ENCODE data around the gene HBG2. TPM values are rescaled to one million over a fixed set of nuclear protein-coding genes. Genes with fewer than 3 reads are reported as not detected.
A peak's percentile ranks its signal among the peaks of the same experiment; 100 is the strongest.

The HBG2 gene
- total and polyA plus RNA-seq, 2 of the 8 experiments (the other 6 are each of a cell fraction or from before 2014, with no cell fraction given), result 0.23 TPM; not detected in 1

DNA sequence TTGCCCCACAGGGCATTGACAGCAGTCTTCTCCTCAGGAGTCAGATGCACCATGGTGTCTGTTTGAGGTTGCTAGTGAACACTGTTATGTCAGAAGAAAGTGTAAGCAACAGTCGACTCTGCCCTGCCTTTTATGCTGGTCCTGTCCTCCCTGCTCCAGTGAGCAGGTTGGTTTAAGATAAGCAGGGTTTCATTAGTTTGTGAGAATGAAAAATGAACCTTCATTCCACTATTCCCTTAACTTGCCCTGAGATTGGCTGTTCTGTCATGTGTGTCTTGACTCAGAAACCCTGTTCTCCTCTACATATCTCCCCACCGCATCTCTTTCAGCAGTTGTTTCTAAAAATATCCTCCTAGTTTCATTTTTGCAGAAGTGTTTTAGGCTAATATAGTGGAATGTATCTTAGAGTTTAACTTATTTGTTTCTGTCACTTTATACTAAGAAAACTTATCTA is 20.2 kb downstream of the HBG2 start, which contains the start of gene HBD:
HBD (minus strand) TSS at position 103 of the 454 bp plus-strand sequence; CDS start at position 53, 50 bp downstream.
- 74% methylated on average over 2 of the region's 2 CpGs; no CpG with 5 or more reads in 1 of the 2 experiments for WGBS, 2 experiments (ENCODE audit: extremely low coverage in 1 of 2, insufficient coverage in 1 of 2, insufficient read length in 1 of 2, insufficient replicate concordance in 2 of 2, low coverage in 1 of 2, low lambda C conversion rate in 2 of 2, missing lambda C conversion rate in 1 of 2)
- ChIA-PET CTCF (ENCODE audit: partially characterized antibody) (interaction anchor here (0.6 kb wide), 1 partner anchor 624 kb away, joined by 3 read pairs; no protein-coding TSS in a partner anchor), POLR2A (ENCODE audit: partially characterized antibody) (no interaction called here)
- H3K4ac ChIP-seq (replicated peaks; ENCODE audit: insufficient read length, low read depth, low read length), result no peak within 1 kb of the TSS
- H2BK12ac ChIP-seq (ENCODE audit: low read depth, low read length), result no peak within 1 kb of the TSS
- no peaks in the 10 kb centered on the region for H3K79me2 ChIP-seq (ENCODE audit: control insufficient read depth in 1 of 2, insufficient read depth in 2 of 2, low read length in 2 of 2)
- no peak within 1 kb of the TSS for H4K8ac ChIP-seq (ENCODE audit: extremely low read depth, insufficient read depth, low read length)
- H2BK20ac ChIP-seq (ENCODE audit: low read length), result no peak within 1 kb of the TSS
- no peaks in the 10 kb centered on the region for H3K9me3 ChIP-seq (ENCODE audit: insufficient read depth in 2 of 2, low read depth in 1 of 2, low read length in 1 of 2)
- H3K18ac ChIP-seq (ENCODE audit: extremely low read depth, low read length), result no peak within 1 kb of the TSS
- no peak within 1 kb of the TSS for H4K91ac ChIP-seq (replicated peaks; ENCODE audit: insufficient read length, low read length)
- no peak for FAIRE-seq
- no peak within 1 kb of the TSS for H4K5ac ChIP-seq (ENCODE audit: insufficient read length, low read depth, low read length)
- no peak within 1 kb of the TSS for H2BK5ac ChIP-seq (ENCODE audit: low read depth, low read length)
- TF ChIP-seq POU5F1 (IDR thresholded peaks at IDR 0.05; ENCODE audit: low read depth, low read length) (no peak), KDM4A (IDR thresholded peaks at IDR 0.05; ENCODE audit: low read depth, low read length, severe bottlenecking) (no peak), RFX5 (IDR thresholded peaks at IDR 0.05; ENCODE audit: borderline replicate concordance, low read depth, low read length) (no peak), POLR2AphosphoS5 (IDR thresholded peaks at IDR 0.05; ENCODE audit: low read depth, low read length) (no peak)
- TF ChIP-seq, protein P1, sequence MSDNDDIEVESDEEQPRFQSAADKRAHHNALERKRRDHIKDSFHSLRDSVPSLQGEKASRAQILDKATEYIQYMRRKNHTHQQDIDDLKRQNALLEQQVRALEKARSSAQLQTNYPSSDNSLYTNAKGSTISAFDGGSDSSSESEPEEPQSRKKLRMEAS (IDR thresholded peaks at IDR 0.05), result no peak
- H3K36me3 ChIP-seq (ENCODE audit: control insufficient read depth in 2 of 4, insufficient read depth in 4 of 4, low read length in 3 of 4), result no peaks in the 10 kb centered on the region
- H3K27me3 ChIP-seq (replicated peaks in 1 of 4; ENCODE audit: control insufficient read depth in 3 of 4, extremely low read depth in 1 of 4, insufficient read depth in 3 of 4, low read length in 3 of 4), result no peaks in the 10 kb centered on the region
- H2BK120ac ChIP-seq (replicated peaks; ENCODE audit: low read depth, low read length), result no peak within 1 kb of the TSS
- peak within 1 kb of the TSS; percentile 44; the same call in 1 of the 2 replicates for H2AFZ ChIP-seq (ENCODE audit: low read length)
- H3K27ac ChIP-seq (ENCODE audit: low read depth, low read length), result no peak within 1 kb of the TSS
- no peak within 1 kb of the TSS for H3K14ac ChIP-seq (ENCODE audit: insufficient read length)
- H4K20me1 ChIP-seq (replicated peaks in 1 of 2; ENCODE audit: control insufficient read depth in 1 of 2, insufficient read depth in 2 of 2, low read length in 2 of 2), result no peaks in the 10 kb centered on the region
- no peak within 1 kb of the TSS for H3K23ac ChIP-seq (ENCODE audit: insufficient read length)
- H3K4me3 ChIP-seq (ENCODE audit: extremely low read depth in 1 of 4, insufficient read depth in 2 of 4, low read depth in 3 of 4, low read length in 4 of 4), result no peak within 1 kb of the TSS
- H3K4me2 ChIP-seq (ENCODE audit: insufficient read depth in 1 of 2, low read depth in 2 of 2, low read length in 2 of 2), result no peak within 1 kb of the TSS
- no peak within 1 kb of the TSS for H3K9ac ChIP-seq (replicated peaks in 1 of 4; ENCODE audit: extremely low read depth in 1 of 4, low read depth in 3 of 4, low read length in 3 of 4)
- DNase-seq (ENCODE audit: low read depth in 1 of 2, low spot score in 2 of 2), result no peak
- H2BK15ac ChIP-seq (ENCODE audit: low read length), result no peak within 1 kb of the TSS
- H2AK5ac ChIP-seq (ENCODE audit: low read depth, low read length), result no peak within 1 kb of the TSS
- H3K56ac ChIP-seq (replicated peaks; ENCODE audit: insufficient read length, low read depth, low read length), result no peak within 1 kb of the TSS
- H3K4me1 ChIP-seq (replicated peaks in 1 of 4; ENCODE audit: control insufficient read depth in 3 of 4, insufficient read depth in 4 of 4, low read length in 3 of 4), result no peaks in the 10 kb centered on the region
- no peaks in the 10 kb centered on the region; the same call in 1 of the 2 replicates for H3K23me2 ChIP-seq (ENCODE audit: low read depth, low read length)
- no peaks in the 10 kb centered on the region for H3K79me1 ChIP-seq (ENCODE audit: low read depth, low read length)
